Right renal cortex interstitium (tissue), 3 donors: ENCODE results near the gene NOTCH2. TPM values are rescaled to one million over a fixed set of nuclear protein-coding genes. Genes with fewer than 3 reads are reported as not detected.

ENCODE experiments used
- DNase-seq, 3 donors: peaks; one replicate each; pipeline ENCODE4 v3.0.0-alpha.2; 2013; ENCODE audit warnings: low read depth in 3 of 3, low spot score in 2 of 3
- polyA plus RNA-seq, 3 donors: library from polyadenylated mRNA; unstranded; fragments of 120-200 nt; gene quantifications; one replicate each; pipeline ENCODE4 v1.2.1, GENCODE V29; 2013; ENCODE audit not compliant: insufficient read length in 3 of 3

NOTCH2 gene
- polyA plus RNA-seq, 3 donors = 143 to 160 (median 148) TPM

- peak; percentile 48 to 59 (median 53) for DNase-seq
Measured at GRCh38 chr1:119948342-119949214, 120.9 kb downstream of the NOTCH2 start.

- DNase-seq = no peak
Measured at GRCh38 chr1:119947468-119947867, 122.0 kb downstream of the NOTCH2 start.

- DNase-seq = no peak
Measured at GRCh38 chr1:119946724-119947123, 122.7 kb downstream of the NOTCH2 start.

DNA sequence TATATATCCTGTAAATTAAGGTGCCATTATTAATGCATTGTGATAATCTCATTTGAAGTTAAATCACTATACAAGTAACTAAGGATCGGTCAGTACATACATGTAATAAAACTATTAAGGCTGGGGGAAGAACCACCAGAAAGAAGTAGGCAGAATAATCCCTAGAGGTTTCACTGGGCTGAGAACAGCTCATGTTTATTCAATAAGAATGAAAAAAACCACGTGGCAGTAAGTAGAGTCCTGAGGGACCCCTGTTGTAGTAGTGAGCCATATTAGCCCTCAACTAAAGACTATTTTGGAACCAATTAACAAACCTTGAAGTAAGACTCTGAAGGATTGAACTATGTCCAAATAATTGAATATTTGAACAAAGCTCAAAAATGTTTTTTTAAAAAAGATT is 126.2 kb downstream of the NOTCH2 start:
- no peak for DNase-seq

GRCh38 chr1:119941392-119941791 is 128.1 kb downstream of the NOTCH2 start:
- no peak for DNase-seq

DNA sequence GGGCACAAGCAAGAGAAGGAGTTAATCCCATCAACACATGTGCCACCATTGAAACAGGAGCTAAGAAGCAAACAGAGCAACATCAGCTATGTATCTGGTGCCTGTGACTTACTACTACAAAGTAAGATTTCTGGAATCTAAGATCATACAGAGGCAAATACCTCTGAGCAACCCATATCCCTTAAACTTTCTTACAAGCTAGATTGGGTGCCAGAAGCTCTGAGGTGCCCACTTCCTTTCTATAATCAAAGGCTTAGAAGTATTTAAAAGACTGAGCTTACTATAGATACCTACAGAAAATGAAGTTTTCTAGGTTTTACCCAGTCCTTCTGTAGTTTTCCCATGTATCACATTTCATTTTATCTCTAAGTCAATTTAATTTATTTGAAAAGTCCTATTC is 128.8 kb downstream of the NOTCH2 start:
- no peak for DNase-seq

- DNase-seq = no peak
Measured at GRCh38 chr1:119937198-119937597, 132.3 kb downstream of the NOTCH2 start.

GRCh38 chr1:119935915-119936314 is 133.5 kb downstream of the NOTCH2 start:
- DNase-seq = no peak

GRCh38 chr1:119935373-119935772 is 134.1 kb downstream of the NOTCH2 start:
- no peak for DNase-seq

DNA sequence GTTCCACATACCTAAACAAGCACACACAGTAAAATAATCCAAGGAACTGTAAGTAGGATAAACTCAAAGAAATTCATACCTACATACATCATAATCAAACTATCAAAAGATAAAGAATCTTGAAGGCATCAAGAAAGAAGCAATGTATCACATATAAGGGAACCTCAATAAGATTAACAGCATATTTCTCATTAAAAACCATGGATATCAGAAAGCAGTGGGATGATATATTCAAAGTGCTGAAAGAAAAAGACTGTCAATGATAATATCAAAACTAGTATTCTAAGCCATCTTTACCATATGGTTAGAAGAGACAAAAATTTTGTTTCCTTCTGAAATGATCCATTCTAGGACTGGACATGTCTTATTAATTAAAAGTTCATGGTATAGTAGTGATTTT is 136.1 kb downstream of the NOTCH2 start:
- no peak for DNase-seq

- no peak for DNase-seq
Measured at GRCh38 chr1:119929643-119930315, 139.7 kb downstream of the NOTCH2 start.

DNA sequence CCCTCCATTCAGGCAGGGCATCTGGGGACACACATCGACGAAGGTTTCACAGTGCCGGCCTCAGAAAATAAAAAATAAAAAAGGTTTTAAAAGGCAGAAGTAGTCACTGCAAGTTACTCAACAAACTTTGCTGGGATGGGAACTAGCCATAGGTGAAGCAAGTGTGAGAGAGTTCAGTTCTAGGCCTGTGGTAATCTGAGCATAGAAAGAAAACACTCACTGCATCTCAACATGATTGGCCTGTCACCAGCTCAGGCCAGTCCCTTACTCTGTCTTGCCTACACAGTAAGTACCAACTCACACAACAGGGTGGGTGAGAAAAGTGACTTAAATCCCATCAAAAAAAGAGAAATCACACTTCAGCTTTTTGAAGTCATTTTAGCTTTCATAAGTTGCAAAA is 142.9 kb downstream of the NOTCH2 start:
- no peak for DNase-seq

GRCh38 chr1:119924948-119925898 is 144.2 kb downstream of the NOTCH2 start:
- DNase-seq = no peak

- DNase-seq = no peak
Measured at GRCh38 chr1:119920104-119920968, 149.1 kb downstream of the NOTCH2 start.

DNA sequence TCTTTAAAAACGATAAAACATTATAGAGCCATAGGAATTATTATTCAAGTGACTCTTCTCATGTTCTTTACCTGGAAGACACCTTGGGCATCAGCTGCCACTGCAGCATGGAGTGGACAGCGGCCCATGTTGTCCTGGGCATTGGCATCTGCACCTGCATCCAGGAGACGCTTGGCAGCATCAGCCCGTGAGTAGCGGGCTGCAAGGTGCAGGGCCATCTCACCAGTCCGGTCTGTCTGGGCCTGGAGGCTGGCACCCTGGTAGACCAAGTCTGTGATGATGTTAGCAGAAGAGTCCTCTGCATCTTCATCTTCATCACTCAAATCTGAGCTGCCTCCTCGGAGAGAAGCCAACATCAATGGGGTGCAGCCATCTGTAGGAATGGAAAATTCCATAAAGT is 150.2 kb downstream of the NOTCH2 start:
- DNase-seq = no peak

- DNase-seq = no peak
Measured at GRCh38 chr1:119918301-119918700, 151.2 kb downstream of the NOTCH2 start.

DNA sequence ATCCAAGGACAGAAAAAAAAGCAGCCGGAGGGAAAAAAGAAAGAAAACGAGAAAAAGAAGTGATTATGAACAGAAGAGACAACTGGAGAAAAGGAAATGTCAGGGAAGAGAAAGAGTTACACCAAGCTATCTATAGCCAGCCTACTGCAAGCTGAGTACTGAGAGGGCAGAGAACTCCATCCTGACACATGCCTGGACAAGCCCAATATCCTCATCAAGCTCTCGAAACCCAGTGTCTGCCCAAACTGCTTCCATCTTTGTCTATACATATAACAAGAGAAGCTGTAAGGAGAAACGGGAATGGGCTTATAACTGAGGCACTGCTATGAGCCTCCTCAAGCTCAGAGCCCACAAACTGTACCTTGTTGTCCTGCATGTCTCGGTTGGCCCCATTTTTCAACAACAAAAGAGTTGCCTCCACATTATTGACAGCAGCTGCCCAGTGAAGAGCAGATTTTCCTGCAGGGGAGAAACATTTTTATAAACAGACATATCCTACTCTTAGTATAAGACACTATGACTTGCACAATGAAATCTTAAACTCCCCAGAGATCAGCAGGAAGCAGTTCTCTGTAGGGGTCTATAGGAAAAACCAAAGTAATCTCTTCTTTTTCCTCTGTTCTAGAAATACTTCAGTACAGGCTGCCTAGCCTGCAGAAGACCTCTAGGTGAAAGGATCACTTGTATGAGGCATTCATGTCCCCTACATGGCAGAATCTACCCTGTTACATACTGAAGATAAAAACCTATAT is 152.0 kb downstream of the NOTCH2 start:
- DNase-seq = no peak

- DNase-seq = no peak
Measured at GRCh38 chr1:119915517-119915916, 153.9 kb downstream of the NOTCH2 start.

DNA sequence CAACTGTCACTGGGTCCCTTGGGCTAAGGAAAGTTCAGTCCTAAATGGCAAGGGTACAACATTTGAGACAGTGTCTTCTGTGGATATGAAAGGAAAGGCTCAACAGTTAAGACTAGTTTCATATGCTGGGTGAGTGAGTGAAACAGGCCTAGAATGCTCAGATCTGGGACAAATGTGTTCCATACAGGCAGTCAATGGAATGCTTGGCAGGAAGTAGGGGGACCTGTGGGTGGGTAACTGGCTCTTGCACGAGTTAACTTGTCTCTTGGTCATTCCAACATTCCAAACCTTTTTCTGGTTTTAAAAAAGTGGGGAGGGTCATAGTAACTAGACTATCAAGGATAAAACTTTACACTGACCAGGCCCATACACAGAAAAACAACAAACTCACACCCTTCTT is 155.4 kb downstream of the NOTCH2 start:
- no peak for DNase-seq
